HG03095 (cell line): ENCODE data around the gene BRMS1.
"Not testable (repeated sequence)": the region's sequence is repeated elsewhere in the genome, so short reads cannot be mapped to it uniquely, and the experiment has no call there.

ENCODE experiments used
- ATAC-seq: cut with Tn5 transposase; IDR thresholded peaks from one replicate; pipeline ENCODE4 v1.9.1; 2021; ENCODE audit warnings: moderate library complexity; ENCODE audit not compliant: unreplicated experiment

BRMS1 gene

GRCh38 chr11:66311965-66312548 lies 32.8 kb downstream of the BRMS1 start:
- peak; percentile 55 for ATAC-seq

- ATAC-seq, result no peak
Observed at GRCh38 chr11:66311470-66311964, 33.4 kb downstream of the BRMS1 start.

GRCh38 chr11:66310803-66311440 lies 34.0 kb downstream of the BRMS1 start:
- ATAC-seq, result not testable (repeated sequence)

- no peak for ATAC-seq
Observed at GRCh38 chr11:66310324-66310723, 34.6 kb downstream of the BRMS1 start.

- no peak for ATAC-seq
Observed at GRCh38 chr11:66309475-66309874, 35.4 kb downstream of the BRMS1 start.

GRCh38 chr11:66302656-66303055 lies 42.2 kb downstream of the BRMS1 start:
- no peak for ATAC-seq

GRCh38 chr11:66299186-66299585 lies 45.7 kb downstream of the BRMS1 start:
- no peak for ATAC-seq

- ATAC-seq, result no peak
Observed at GRCh38 chr11:66297610-66298009, 47.3 kb downstream of the BRMS1 start.

- no peak for ATAC-seq
Observed at GRCh38 chr11:66294626-66295620, 50.0 kb downstream of the BRMS1 start.

GRCh38 chr11:66293777-66294625 lies 50.9 kb downstream of the BRMS1 start:
- ATAC-seq, result no peak

GRCh38 chr11:66293352-66293751 lies 51.6 kb downstream of the BRMS1 start:
- no peak for ATAC-seq

- no peak for ATAC-seq
Observed at GRCh38 chr11:66292543-66293332, 52.2 kb downstream of the BRMS1 start.

GRCh38 chr11:66291706-66292542 lies 53.0 kb downstream of the BRMS1 start, which contains the start of gene TMEM151A:
Gene TMEM151A (plus strand): TSS chr11:66291894. CDS start chr11:66292014, 120 bp downstream.
- ATAC-seq, result no peak

GRCh38 chr11:66291303-66291705 lies 53.6 kb downstream of the BRMS1 start:
- no peak for ATAC-seq

- no peak for ATAC-seq
Observed at GRCh38 chr11:66290330-66290621, 54.6 kb downstream of the BRMS1 start.

- peak; percentile 26 for ATAC-seq
Observed at GRCh38 chr11:66289548-66290329, 55.2 kb downstream of the BRMS1 start.

GRCh38 chr11:66288671-66289547 lies 56.0 kb downstream of the BRMS1 start, which contains the start of gene YIF1A:
Gene YIF1A (minus strand): TSS chr11:66289143. CDS start chr11:66288985, 158 bp downstream.
- ATAC-seq, result peak; percentile 84
